ENCODE measurements around the gene SCYGR1.

Gene SCYGR1

GRCh38 chr2:227351639-227352038, 36.1 kb downstream of the SCYGR1 start:
- TF ChIP-seq, protein P1, sequence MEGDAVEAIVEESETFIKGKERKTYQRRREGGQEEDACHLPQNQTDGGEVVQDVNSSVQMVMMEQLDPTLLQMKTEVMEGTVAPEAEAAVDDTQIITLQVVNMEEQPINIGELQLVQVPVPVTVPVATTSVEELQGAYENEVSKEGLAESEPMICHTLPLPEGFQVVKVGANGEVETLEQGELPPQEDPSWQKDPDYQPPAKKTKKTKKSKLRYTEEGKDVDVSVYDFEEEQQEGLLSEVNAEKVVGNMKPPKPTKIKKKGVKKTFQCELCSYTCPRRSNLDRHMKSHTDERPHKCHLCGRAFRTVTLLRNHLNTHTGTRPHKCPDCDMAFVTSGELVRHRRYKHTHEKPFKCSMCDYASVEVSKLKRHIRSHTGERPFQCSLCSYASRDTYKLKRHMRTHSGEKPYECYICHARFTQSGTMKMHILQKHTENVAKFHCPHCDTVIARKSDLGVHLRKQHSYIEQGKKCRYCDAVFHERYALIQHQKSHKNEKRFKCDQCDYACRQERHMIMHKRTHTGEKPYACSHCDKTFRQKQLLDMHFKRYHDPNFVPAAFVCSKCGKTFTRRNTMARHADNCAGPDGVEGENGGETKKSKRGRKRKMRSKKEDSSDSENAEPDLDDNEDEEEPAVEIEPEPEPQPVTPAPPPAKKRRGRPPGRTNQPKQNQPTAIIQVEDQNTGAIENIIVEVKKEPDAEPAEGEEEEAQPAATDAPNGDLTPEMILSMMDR (IDR thresholded peaks at IDR 0.05; ENCODE audit: low read depth, low read length), result no peak
- H3K4me1 ChIP-seq, result no peaks in the 10 kb centered on the region
- no peaks in the 10 kb centered on the region for H3K27me3 ChIP-seq
- H3K36me3 ChIP-seq, result peaks cover 12% of the 10 kb centered on the region
- DNase-seq, result no peak
- H3K9me3 ChIP-seq, result no peaks in the 10 kb centered on the region
- H3K4me3 ChIP-seq (ENCODE audit: low read depth, low read length), result no peak overlapping the region

DNA sequence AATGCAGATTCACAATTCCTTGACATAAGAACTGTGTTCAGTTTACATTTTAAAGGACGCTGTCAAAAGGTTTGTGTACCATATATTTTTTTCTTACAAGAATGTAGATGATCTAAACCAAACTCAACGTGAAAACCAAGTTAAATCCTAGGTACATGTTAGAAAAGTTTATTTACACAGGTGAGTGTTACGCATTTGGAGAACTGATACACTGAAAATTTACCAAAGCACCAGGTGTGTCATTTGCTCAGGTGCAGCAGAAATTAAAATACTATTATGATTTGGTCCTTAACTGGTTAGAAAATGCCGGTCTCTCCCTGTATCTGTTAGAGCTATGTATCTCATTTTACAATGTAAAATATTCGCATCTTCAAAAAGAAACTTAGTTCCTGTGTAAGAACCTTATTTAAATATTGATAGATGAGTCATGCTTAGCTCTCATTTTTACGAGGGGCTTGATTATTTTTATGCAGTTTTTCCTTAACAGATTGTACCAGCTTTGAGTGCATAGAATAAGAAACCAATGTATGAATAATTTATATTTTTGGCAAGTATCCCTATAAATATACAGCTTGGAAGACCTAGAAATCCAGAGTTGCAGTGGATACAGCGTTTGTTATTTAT, 37.6 kb downstream of the SCYGR1 start:
- no peak for DNase-seq
- peaks cover 8% of the 10 kb centered on the region for H3K36me3 ChIP-seq
- TF ChIP-seq, protein P1 (IDR thresholded peaks at IDR 0.05; ENCODE audit: low read depth, low read length), result no peak
- no peaks in the 10 kb centered on the region for H3K9me3 ChIP-seq
- H3K4me1 ChIP-seq, result no peaks in the 10 kb centered on the region
- H3K27me3 ChIP-seq, result no peaks in the 10 kb centered on the region
- H3K4me3 ChIP-seq (ENCODE audit: low read depth, low read length), result no peak overlapping the region

DNA sequence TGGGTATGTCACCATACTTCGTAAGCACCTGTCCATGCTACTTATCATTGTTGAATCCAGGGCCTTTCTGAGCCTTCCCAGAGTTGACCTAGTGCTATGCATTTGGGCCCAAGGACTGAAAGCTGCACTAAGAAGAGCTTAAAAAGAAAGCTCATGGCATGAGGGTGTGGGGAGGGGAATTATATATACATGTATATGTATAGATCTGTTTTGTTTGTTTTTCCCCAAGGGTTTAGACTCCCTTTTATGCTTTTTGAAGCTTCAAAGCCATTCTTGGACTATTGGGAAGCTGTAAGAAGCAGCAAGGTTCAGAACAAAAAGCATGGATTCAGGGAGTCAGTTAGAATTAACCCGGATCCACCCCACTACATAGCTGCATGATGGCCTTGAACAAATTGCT, 39.4 kb downstream of the SCYGR1 start:
- peaks cover 14% of the 10 kb centered on the region for H3K36me3 ChIP-seq
- TF ChIP-seq, protein P1 (IDR thresholded peaks at IDR 0.05; ENCODE audit: low read depth, low read length), result no peak
- H3K4me1 ChIP-seq, result no peaks in the 10 kb centered on the region
- H3K27me3 ChIP-seq, result no peaks in the 10 kb centered on the region
- H3K4me3 ChIP-seq (ENCODE audit: low read depth, low read length), result no peak overlapping the region
- no peak for DNase-seq
- no peaks in the 10 kb centered on the region for H3K9me3 ChIP-seq

DNA sequence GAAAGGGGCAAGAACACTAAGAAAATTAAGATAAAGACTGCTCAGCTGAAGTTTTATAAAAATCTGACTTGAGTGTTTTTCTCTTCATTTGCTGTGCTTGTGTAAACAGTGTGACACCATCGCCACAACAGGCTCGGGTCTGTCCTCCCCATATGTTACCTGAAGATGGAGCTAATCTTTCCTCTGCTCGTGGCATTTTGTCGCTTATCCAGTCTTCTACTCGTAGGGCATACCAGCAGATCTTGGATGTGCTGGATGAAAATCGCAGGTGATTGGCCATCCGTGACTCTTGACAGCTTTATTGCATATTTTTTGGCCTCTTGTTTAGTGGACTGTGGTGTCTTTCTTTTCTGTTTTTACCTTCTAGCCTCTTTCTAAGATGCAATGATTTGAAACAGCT, 40.6 kb downstream of the SCYGR1 start:
- Histone ChIP-seq H3K4me1 (no peaks in the 10 kb centered on the region), H3K4me3 (ENCODE audit: low read depth, low read length) (no peak overlapping the region), H3K27me3 (no peaks in the 10 kb centered on the region), H3K36me3 (peaks cover 17% of the 10 kb centered on the region), H3K9me3 (no peaks in the 10 kb centered on the region)
- TF ChIP-seq, protein P1 (IDR thresholded peaks at IDR 0.05; ENCODE audit: low read depth, low read length), result no peak
- no peak for DNase-seq

DNA sequence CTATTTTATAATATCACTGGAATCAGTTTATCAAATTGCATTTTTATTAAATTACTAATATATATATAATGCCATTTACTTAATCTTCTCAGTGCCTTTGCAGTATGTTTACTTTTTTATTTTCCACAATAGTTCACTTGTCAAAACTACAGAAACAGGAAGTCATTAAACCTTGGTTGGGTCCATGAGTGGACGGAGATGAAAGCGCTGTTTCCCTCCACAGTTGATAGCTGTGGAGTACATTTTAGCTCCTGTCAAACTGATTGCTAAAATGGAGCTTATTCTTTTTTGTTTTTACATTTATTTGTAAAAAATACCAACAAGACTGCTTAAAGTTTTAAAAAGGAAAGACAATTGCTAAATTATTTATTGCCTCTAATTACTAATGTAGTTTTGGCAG, 43.5 kb downstream of the SCYGR1 start:
- no peaks in the 10 kb centered on the region for H3K27me3 ChIP-seq
- TF ChIP-seq, protein P1 (IDR thresholded peaks at IDR 0.05; ENCODE audit: low read depth, low read length), result no peak
- no peak for DNase-seq
- H3K9me3 ChIP-seq, result no peaks in the 10 kb centered on the region
- peaks cover 18% of the 10 kb centered on the region for H3K36me3 ChIP-seq
- no peak overlapping the region for H3K4me3 ChIP-seq (ENCODE audit: low read depth, low read length)
- no peaks in the 10 kb centered on the region for H3K4me1 ChIP-seq

DNA sequence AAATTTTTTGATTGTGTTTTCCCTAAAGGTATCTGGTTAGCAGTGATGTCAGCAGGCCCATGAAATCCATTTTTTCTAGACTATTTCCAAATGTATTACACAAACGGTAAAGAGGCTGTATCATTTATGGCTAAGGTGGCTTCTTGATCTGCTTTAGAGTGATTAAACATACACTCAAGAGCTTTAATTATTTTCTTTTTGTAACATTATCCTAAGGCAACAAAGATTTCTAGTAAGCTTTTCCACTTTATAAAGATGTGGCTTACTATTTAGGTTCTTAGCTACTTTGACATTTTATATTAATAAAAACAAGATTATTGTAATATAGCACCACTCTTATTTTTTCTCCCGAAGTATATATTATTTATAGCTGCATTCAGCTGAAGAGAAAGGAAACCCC, 46.2 kb downstream of the SCYGR1 start:
- Histone ChIP-seq H3K36me3 (peaks cover 16% of the 10 kb centered on the region), H3K9me3 (no peaks in the 10 kb centered on the region), H3K4me1 (no peaks in the 10 kb centered on the region), H3K4me3 (ENCODE audit: low read depth, low read length) (no peak overlapping the region), H3K27me3 (no peaks in the 10 kb centered on the region)
- TF ChIP-seq, protein P1 (IDR thresholded peaks at IDR 0.05; ENCODE audit: low read depth, low read length), result no peak
- no peak for DNase-seq
